Activated CD4-positive, alpha-beta memory T cell treated with anti-CD3 and anti-CD28 coated beads, Interleukin-2, amount 10 ng/mL, durations not matched to agents 7 days and 5 days (primary cell): ENCODE measurements around the gene KDM3B. TPM values are rescaled to one million over a fixed set of nuclear protein-coding genes. Genes with fewer than 3 reads are reported as not detected.
"Not testable (repeated sequence)": the region's sequence is repeated elsewhere in the genome, so short reads cannot be mapped to it uniquely, and the experiment has no call there.

ENCODE experiments used
- CTCF ChIA-PET: fragments of 350-600 bp; sonication (Branson Sonifier 250); formaldehyde crosslinking; loops from one replicate; lab custom pipeline; 2021; ENCODE audit warnings: antibody characterized with exemption, inconsistent platforms; lab: Charles Lee
- POLR2A ChIA-PET: fragments of 350-600 bp; sonication (Branson Sonifier 250); formaldehyde crosslinking; loops from one replicate; lab custom pipeline; 2021; ENCODE audit warnings: antibody characterized with exemption; lab: Charles Lee
- DNase-seq: peaks from one replicate; pipeline ENCODE4 v3.0.0-alpha.2; 2020
- H3K27ac Mint-ChIP-seq: one replicate; pipeline ENCODE4 v1.8.0; 2021; ENCODE audit warnings: mild to moderate bottlenecking, mixed read lengths
- H3K27me3 Mint-ChIP-seq: one replicate; pipeline ENCODE4 v1.8.0; 2021; ENCODE audit warnings: mixed read lengths
- H3K36me3 Mint-ChIP-seq: one replicate; pipeline ENCODE4 v1.8.0; 2021; ENCODE audit warnings: low read depth, mixed read lengths
- H3K4me1 Mint-ChIP-seq: one replicate; pipeline ENCODE4 v1.8.0; 2021; ENCODE audit warnings: mixed read lengths
- H3K4me3 Mint-ChIP-seq: one replicate; pipeline ENCODE4 v1.8.0; 2021; ENCODE audit warnings: mild to moderate bottlenecking, mixed read lengths
- H3K9me3 Mint-ChIP-seq: one replicate; pipeline ENCODE4 v1.8.0; 2021; ENCODE audit warnings: mixed read lengths
- total RNA-seq, 2 experiments: library from RNA; stranded (reverse); gene quantifications; one replicate each; pipeline ENCODE4 v1.2.3, GENCODE V29; 2021

Gene KDM3B
- total RNA-seq, 2 experiments from 2014 or later: 51.9 to 57.9 TPM

GRCh38 chr5:138369706-138370105, 17.2 kb downstream of the KDM3B start:
- no peaks in the 10 kb centered on the region for H3K27me3 Mint-ChIP-seq
- no peak overlapping the region for H3K4me3 Mint-ChIP-seq
- DNase-seq: no peak
- peaks cover 14% of the 10 kb centered on the region for H3K4me1 Mint-ChIP-seq
- H3K27ac Mint-ChIP-seq: no peak overlapping the region
- POLR2A ChIA-PET: interaction anchor here (1.7 to 5.6 kb wide), 2 partner anchors 16 to 32 kb away, joined by 4 to 29 read pairs; partner anchors contain the start of genes FAM53C and KDM3B
- no peaks in the 10 kb centered on the region for H3K9me3 Mint-ChIP-seq
- CTCF ChIA-PET: interaction anchor here (7.5 kb wide), 1 partner anchor 16 kb away, joined by 77 read pairs; the partner anchor contains the start of gene KDM3B
- peaks cover 2% of the 10 kb centered on the region for H3K36me3 Mint-ChIP-seq

- ChIA-PET CTCF (interaction anchor here (0.7 to 7.5 kb wide), 2 partner anchors 17 to 661 kb away, joined by 4 to 77 read pairs; partner anchors contain the start of gene KDM3B), POLR2A (interaction anchor here (5.6 kb wide), 1 partner anchor 17 kb away, joined by 29 read pairs; the partner anchor contains the start of gene KDM3B)
- Mint-ChIP-seq H3K9me3 (no peaks in the 10 kb centered on the region), H3K4me3 (no peak overlapping the region), H3K4me1 (peaks cover 14% of the 10 kb centered on the region), H3K27ac (no peak overlapping the region), H3K36me3 (peaks cover 5% of the 10 kb centered on the region), H3K27me3 (no peaks in the 10 kb centered on the region)
- DNase-seq: no peak
These were observed 18.1 kb downstream of the KDM3B start for GRCh38 chr5:138370537-138370936.

- POLR2A ChIA-PET: interaction anchor here (1.8 to 5.6 kb wide), 2 partner anchors 18 to 34 kb away, joined by 5 to 29 read pairs; partner anchors contain the start of genes FAM53C and KDM3B
- Mint-ChIP-seq H3K4me3 (no peak overlapping the region), H3K9me3 (no peaks in the 10 kb centered on the region), H3K27me3 (no peaks in the 10 kb centered on the region), H3K36me3 (peaks cover 5% of the 10 kb centered on the region), H3K27ac (no peak overlapping the region), H3K4me1 (peaks cover 14% of the 10 kb centered on the region)
- no peak for DNase-seq
- CTCF ChIA-PET: interaction anchor here (0.7 to 7.5 kb wide), 2 partner anchors 18 to 660 kb away, joined by 4 to 77 read pairs; partner anchors contain the start of gene KDM3B
These were observed 19.0 kb downstream of the KDM3B start for GRCh38 chr5:138371454-138371853.

GRCh38 chr5:138372225-138372624, 19.7 kb downstream of the KDM3B start:
- DNase-seq: no peak
- Mint-ChIP-seq H3K4me1 (peaks cover 12% of the 10 kb centered on the region), H3K27ac (no peak overlapping the region), H3K9me3 (no peaks in the 10 kb centered on the region), H3K4me3 (no peak overlapping the region), H3K36me3 (peaks cover 12% of the 10 kb centered on the region), H3K27me3 (no peaks in the 10 kb centered on the region)
- POLR2A ChIA-PET: interaction anchor here (0.8 to 5.6 kb wide), 4 partner anchors 12 to 171 kb away, joined by 3 to 29 read pairs (median 4); partner anchors contain the start of genes ETF1, FAM53C and KDM3B
- CTCF ChIA-PET: interaction anchor here (7.5 kb wide), 1 partner anchor 19 kb away, joined by 77 read pairs; the partner anchor contains the start of gene KDM3B

- DNase-seq: no peak
- Mint-ChIP-seq H3K27ac (no peak overlapping the region), H3K4me3 (no peak overlapping the region), H3K27me3 (no peaks in the 10 kb centered on the region), H3K4me1 (peaks cover 12% of the 10 kb centered on the region), H3K36me3 (peaks cover 16% of the 10 kb centered on the region), H3K9me3 (no peaks in the 10 kb centered on the region)
- CTCF ChIA-PET: interaction anchor here (7.5 kb wide), 1 partner anchor 19 kb away, joined by 77 read pairs; the partner anchor contains the start of gene KDM3B
- POLR2A ChIA-PET: interaction anchor here (0.8 to 5.6 kb wide), 4 partner anchors 12 to 170 kb away, joined by 3 to 29 read pairs (median 4); partner anchors contain the start of genes ETF1, FAM53C and KDM3B
These were observed 20.2 kb downstream of the KDM3B start for GRCh38 chr5:138372653-138373052.

- ChIA-PET POLR2A (no interaction called here), CTCF (interaction anchor here (1.8 kb wide), 1 partner anchor 29 kb away, joined by 4 read pairs; no protein-coding TSS in a partner anchor)
- Mint-ChIP-seq H3K36me3 (peaks cover 44% of the 10 kb centered on the region), H3K27me3 (no peaks in the 10 kb centered on the region), H3K4me3 (no peak overlapping the region), H3K9me3 (no peaks in the 10 kb centered on the region), H3K27ac (no peak overlapping the region), H3K4me1 (no peaks in the 10 kb centered on the region)
- no peak for DNase-seq
These were observed 29.9 kb downstream of the KDM3B start for GRCh38 chr5:138382347-138382746.

GRCh38 chr5:138385660-138386059, 33.2 kb downstream of the KDM3B start:
- Mint-ChIP-seq H3K27me3 (no peaks in the 10 kb centered on the region), H3K27ac (no peak overlapping the region), H3K9me3 (no peaks in the 10 kb centered on the region), H3K36me3 (peaks cover 36% of the 10 kb centered on the region), H3K4me1 (no peaks in the 10 kb centered on the region), H3K4me3 (no peak overlapping the region)
- CTCF ChIA-PET: interaction anchor here (0.5 to 1.4 kb wide), 2 partner anchors 32 to 1167 kb away, joined by 3 read pairs; no protein-coding TSS in a partner anchor
- POLR2A ChIA-PET: no interaction called here
- no peak for DNase-seq

GRCh38 chr5:138386290-138386689, 33.8 kb downstream of the KDM3B start:
- peaks cover 37% of the 10 kb centered on the region for H3K36me3 Mint-ChIP-seq

GRCh38 chr5:138389332-138389731, 36.8 kb downstream of the KDM3B start:
- Mint-ChIP-seq H3K4me1 (no peaks in the 10 kb centered on the region), H3K27ac (no peak overlapping the region), H3K9me3 (no peaks in the 10 kb centered on the region), H3K4me3 (no peak overlapping the region), H3K36me3 (peaks cover 38% of the 10 kb centered on the region), H3K27me3 (no peaks in the 10 kb centered on the region)
- no peak for DNase-seq
- CTCF ChIA-PET: interaction anchor here (1.2 kb wide), 1 partner anchor 11 kb away, joined by 3 read pairs; no protein-coding TSS in a partner anchor
- POLR2A ChIA-PET: no interaction called here

More at GRCh38 chr5:138386290-138386689, 33.8 kb downstream of the KDM3B start:
- Mint-ChIP-seq H3K27ac (no peak overlapping the region), H3K4me3 (no peak overlapping the region), H3K9me3 (no peaks in the 10 kb centered on the region), H3K4me1 (no peaks in the 10 kb centered on the region), H3K27me3 (no peaks in the 10 kb centered on the region)
- ChIA-PET POLR2A (no interaction called here), CTCF (interaction anchor here (0.5 to 1.4 kb wide), 2 partner anchors 33 to 1166 kb away, joined by 3 read pairs; no protein-coding TSS in a partner anchor)
- no peak for DNase-seq

- H3K4me3 Mint-ChIP-seq, CTCF ChIA-PET, H3K27me3 Mint-ChIP-seq, H3K4me1 Mint-ChIP-seq, DNase-seq, H3K9me3 Mint-ChIP-seq, H3K27ac Mint-ChIP-seq: not testable (repeated sequence)
- POLR2A ChIA-PET: interaction anchor here (0.8 kb wide), 1 partner anchor 52 kb away, joined by 3 read pairs; the partner anchor contains the start of gene FAM53C
- H3K36me3 Mint-ChIP-seq: peaks cover 44% of the 10 kb centered on the region
These were observed 37.4 kb downstream of the KDM3B start for GRCh38 chr5:138389911-138390310.

GRCh38 chr5:138391859-138392386, 39.4 kb downstream of the KDM3B start:
- Mint-ChIP-seq H3K9me3 (no peaks in the 10 kb centered on the region), H3K36me3 (peaks cover 40% of the 10 kb centered on the region), H3K27me3 (no peaks in the 10 kb centered on the region), H3K4me1 (no peaks in the 10 kb centered on the region), H3K4me3 (no peak overlapping the region), H3K27ac (no peak overlapping the region)
- POLR2A ChIA-PET: no interaction called here
- CTCF ChIA-PET: interaction anchor here (1.0 kb wide), 1 partner anchor 19 kb away, joined by 3 read pairs; no protein-coding TSS in a partner anchor
- DNase-seq: no peak

- ChIA-PET CTCF (no interaction called here), POLR2A (no interaction called here)
- no peak for DNase-seq
- H3K4me1 Mint-ChIP-seq: peaks cover 24% of the 10 kb centered on the region
- peaks cover 61% of the 10 kb centered on the region for H3K36me3 Mint-ChIP-seq
- H3K27ac Mint-ChIP-seq: peak overlapping the region; percentile 15
- H3K27me3 Mint-ChIP-seq: no peaks in the 10 kb centered on the region
- H3K4me3 Mint-ChIP-seq: no peak overlapping the region
- H3K9me3 Mint-ChIP-seq: no peaks in the 10 kb centered on the region
These were observed 50.2 kb downstream of the KDM3B start for GRCh38 chr5:138402640-138403039.

GRCh38 chr5:138408023-138408422, 55.5 kb downstream of the KDM3B start:
- Mint-ChIP-seq H3K4me1 (peaks cover 14% of the 10 kb centered on the region), H3K36me3 (peaks cover 40% of the 10 kb centered on the region), H3K9me3 (no peaks in the 10 kb centered on the region), H3K27ac (no peak overlapping the region), H3K4me3 (peak overlapping the region; percentile 3), H3K27me3 (no peaks in the 10 kb centered on the region)
- CTCF ChIA-PET: interaction anchor here (0.6 to 1.3 kb wide), 6 partner anchors 8 to 231 kb away, joined by 3 to 4 read pairs (median 3); partner anchors contain the start of gene KDM3B
- POLR2A ChIA-PET: no interaction called here
- peak; percentile 34 for DNase-seq
